Cardiac septum (tissue), 1 donor: ENCODE results near the gene DST. TPM values are rescaled to one million over a fixed set of nuclear protein-coding genes. Genes with fewer than 3 reads are reported as not detected.

Experiments used
- DNase-seq: peaks from one replicate; pipeline ENCODE4 v3.0.0-alpha.2; 2020; ENCODE audit warnings: low spot score
- intact Hi-C: fragments of 100-400 bp; cut with DNase I; formaldehyde crosslinking; loops from one replicate; pipeline ENCODE4 v1.14.0; 2022
- total RNA-seq: library from RNA; stranded (reverse); fragmentation: NEBNext Ultra II Directional; extraction: Animal tissue kit (Norgen Biotek cat#: 25700); gene quantifications from one replicate; pipeline ENCODE4 v1.2.1, GENCODE V29; 2021
- donor health status: DM: no; HTN: no; CAD: no.

The DST gene
- total RNA-seq, 1 donor from 2014 or later, result 457 TPM

- intact Hi-C loops, result no loop called here
- no peak for DNase-seq
Measured at GRCh38 chr6:56430629-56431600, 211.8 kb downstream of the DST start.

DNA sequence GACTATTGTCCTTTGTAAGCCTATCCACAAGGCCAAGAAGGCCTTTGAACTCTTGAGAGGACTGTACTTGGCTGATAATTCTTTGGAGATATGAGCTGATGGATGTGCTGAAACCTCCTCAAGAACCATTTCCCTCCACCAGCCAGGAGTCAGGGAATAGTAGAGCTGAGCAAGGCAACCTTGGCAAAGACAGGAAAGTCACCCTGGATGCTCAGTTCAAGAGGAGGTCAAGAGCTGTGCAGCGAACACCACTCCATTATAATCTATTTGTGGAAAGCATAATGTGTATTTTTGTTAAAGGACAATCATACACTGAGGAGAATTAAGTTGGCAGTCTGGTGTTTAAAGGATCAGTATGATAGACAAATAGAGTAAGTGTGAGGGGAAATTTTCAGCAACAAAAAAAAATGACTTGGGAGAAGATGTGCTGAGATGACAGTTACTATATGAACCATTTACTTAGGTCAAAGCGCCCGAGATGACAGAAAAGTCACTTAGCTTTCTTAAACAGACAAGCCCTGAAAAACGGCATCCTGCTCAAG lies 218.1 kb downstream of the DST start:
- intact Hi-C loops, result no loop called here
- no peak for DNase-seq

- DNase-seq, result no peak
- intact Hi-C loops, result no loop called here
Measured at GRCh38 chr6:56424064-56424463, 218.6 kb downstream of the DST start.

GRCh38 chr6:56420296-56420695 lies 222.4 kb downstream of the DST start:
- no peak for DNase-seq
- intact Hi-C loops, result no loop called here

DNA sequence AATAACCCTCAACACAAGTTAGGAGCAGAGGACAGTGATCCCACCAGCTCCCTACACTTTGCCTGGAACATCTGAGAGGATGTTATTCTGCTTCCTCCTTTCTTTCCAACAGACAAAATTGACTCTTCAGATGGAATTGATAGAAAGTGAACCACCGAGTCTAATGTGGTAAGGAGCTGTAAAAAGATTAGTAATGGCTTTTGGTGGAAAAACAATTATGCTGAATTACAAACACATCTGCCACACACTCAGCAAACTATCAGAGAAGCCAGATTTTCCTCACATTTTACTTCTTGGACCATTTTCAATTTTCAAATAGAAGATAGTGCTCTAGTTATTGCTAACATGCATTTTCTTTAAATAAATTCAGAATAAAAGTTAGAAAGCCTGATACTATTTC lies 223.5 kb downstream of the DST start:
- no peak for DNase-seq

DNA sequence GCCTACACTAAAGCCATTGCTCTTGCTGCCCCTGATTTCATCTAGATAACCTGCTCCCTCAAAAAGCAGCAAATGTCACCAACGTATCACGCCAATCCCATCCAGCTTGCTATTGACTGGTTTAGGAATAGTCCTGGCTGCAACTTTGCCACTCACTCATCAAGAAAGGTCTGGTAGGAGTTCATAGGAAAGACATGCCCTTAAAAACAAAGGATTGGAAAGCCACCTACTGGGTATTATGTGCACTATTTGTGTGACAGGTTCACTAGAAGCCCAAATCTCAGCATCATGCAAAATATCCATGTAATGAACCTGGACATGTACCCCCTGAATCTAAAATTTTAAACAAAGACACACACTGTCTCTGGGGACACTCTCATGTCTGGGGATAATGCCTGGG lies 224.9 kb downstream of the DST start:
- intact Hi-C loops, result no loop called here

More for the DNA sequence above, 223.5 kb downstream of the DST start:
- intact Hi-C loops, result no loop called here

DNA sequence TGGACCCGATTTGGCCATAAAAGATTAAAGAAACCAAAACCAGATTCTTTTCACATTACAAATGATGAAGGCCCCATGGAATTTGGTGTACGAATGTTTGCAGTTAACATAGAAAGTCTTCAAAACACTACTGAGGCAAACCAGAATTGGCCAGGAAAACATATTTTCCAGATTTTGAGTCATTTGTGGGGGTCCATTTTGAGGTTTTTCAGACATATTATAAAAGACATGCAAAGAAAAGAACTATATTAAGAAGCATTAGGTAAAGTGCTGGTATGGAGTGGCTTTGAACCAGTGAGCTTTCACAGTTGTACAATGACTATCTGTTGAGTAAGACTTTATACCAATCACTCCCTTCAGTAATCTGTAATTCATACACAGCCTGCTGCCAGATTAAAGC lies 226.4 kb downstream of the DST start:
- DNase-seq, result no peak
- intact Hi-C loops, result no loop called here

More for the DNA sequence above, 224.9 kb downstream of the DST start:
- DNase-seq, result no peak

DNA sequence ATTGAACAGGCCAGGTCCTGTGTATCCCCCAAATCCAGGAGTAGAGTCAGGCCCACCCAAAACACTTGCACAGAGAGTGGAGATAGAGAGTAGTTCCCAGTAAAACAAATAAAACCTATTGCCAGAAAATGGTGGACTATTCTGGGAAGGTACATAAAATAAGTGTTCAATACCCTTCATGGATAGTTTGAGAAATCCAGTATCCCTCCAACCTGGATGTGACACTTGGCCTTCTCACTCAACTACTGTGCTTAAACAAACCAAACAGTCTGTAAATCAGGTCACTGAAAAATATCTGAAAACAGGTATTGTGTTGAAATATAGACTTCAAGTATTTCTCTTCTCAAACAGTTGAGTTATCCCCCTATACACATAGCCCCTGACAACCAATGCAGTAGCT lies 233.7 kb downstream of the DST start:
- intact Hi-C loops, result no loop called here
- DNase-seq, result no peak
